Measurements from ENCODE around the gene BCCIP. TPM values are rescaled to one million over a fixed set of nuclear protein-coding genes. Genes with fewer than 3 reads are reported as not detected.
A peak's percentile ranks its signal among the peaks of the same experiment; 100 is the strongest.

Gene BCCIP
- total and polyA plus RNA-seq, 4 donors, result 37.5 to 70.1 (median 47.4) TPM

DNA sequence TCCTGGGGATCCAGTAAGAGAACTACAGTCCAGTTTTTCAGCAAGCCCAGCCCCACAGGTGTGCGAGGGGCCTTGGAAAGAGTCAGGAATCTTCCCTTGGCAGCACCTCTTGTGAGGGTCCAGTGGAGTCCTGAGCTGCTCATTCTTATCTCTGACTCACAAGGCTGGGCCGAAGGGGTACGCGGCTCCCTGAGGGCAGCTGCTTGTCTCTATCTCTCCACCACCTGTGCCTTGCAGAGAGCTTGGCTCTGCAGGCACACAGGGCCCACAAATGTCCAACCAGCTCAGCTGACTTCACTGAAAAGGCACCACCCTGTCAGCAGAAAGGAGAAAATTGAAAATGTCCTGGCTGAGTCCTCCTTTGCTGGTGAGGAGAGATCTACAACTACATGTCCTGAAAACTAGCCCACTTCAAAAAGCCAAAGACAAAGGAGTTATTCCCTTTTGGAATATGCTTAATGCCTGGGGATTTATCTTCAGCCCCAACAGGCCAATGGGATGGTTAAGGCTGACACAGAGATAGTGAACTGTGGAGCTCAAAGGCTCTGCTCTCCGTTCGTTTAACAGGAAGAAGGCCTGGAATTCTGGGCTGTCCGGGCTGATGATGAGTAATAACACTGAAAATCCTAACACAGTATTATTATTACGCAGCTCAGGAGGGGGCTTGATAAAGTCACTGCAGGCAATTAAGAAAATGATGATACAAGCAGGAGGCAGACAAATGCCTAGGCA, 23.7 kb upstream of the BCCIP start:
- Histone ChIP-seq H3K4me1 (ENCODE audit: control insufficient read depth in 5 of 5, insufficient read depth in 5 of 5, low read length in 5 of 5) (no peaks in the 10 kb centered on the region), H3K9me3 (ENCODE audit: control insufficient read depth in 4 of 4, insufficient read depth in 3 of 4, low read length in 3 of 4) (peaks cover 0 to 2% (median 0%) of the 10 kb centered on the region in 4 donors), H3K27ac (ENCODE audit: low read depth in 1 of 2, low read length in 1 of 2) (no peak overlapping the region), H3K27me3 (ENCODE audit: control insufficient read depth in 3 of 3, insufficient read depth in 3 of 3, low read length in 2 of 3) (no peaks in the 10 kb centered on the region), H3K4me3 (no peak overlapping the region), H3K9ac (ENCODE audit: insufficient read depth in 1 of 2, low read length in 2 of 2) (no peak overlapping the region), H3K36me3 (ENCODE audit: control insufficient read depth in 4 of 4, insufficient read depth in 4 of 4, low read length in 4 of 4) (peaks cover 4 to 27% (median 10%) of the 10 kb centered on the region in 4 donors)
- no peak for DNase-seq
- 93 to 97% methylated on average over 8 of the region's 8 CpGs for WGBS, 2 donors
- TF ChIP-seq, protein P1, sequence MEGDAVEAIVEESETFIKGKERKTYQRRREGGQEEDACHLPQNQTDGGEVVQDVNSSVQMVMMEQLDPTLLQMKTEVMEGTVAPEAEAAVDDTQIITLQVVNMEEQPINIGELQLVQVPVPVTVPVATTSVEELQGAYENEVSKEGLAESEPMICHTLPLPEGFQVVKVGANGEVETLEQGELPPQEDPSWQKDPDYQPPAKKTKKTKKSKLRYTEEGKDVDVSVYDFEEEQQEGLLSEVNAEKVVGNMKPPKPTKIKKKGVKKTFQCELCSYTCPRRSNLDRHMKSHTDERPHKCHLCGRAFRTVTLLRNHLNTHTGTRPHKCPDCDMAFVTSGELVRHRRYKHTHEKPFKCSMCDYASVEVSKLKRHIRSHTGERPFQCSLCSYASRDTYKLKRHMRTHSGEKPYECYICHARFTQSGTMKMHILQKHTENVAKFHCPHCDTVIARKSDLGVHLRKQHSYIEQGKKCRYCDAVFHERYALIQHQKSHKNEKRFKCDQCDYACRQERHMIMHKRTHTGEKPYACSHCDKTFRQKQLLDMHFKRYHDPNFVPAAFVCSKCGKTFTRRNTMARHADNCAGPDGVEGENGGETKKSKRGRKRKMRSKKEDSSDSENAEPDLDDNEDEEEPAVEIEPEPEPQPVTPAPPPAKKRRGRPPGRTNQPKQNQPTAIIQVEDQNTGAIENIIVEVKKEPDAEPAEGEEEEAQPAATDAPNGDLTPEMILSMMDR (IDR thresholded peaks at IDR 0.05; ENCODE audit: control extremely low read depth, extremely low read depth), result no peak
- ATAC-seq (ENCODE audit: insufficient read depth, low FRiP score), result no peak

DNA sequence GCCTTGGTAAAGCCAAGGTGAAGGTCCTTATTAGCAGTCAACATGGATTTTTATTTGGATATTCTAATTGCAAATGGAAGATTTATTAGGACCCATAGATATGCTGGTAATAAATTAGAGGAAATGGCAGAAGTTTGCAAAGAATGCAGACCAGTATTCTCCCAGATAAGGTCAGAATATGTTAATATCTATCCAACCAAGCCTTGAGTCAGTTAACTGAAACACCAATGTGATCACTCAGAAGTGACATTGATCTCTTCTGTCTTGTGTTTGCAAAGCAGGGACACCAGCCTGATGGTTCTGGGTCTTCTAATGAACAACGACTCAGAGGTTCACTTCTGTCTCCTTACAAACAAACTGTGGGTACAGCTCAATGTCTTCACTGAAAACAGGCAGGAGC, 21.8 kb upstream of the BCCIP start:
- Histone ChIP-seq H3K27ac (ENCODE audit: low read depth in 1 of 2, low read length in 1 of 2) (no peak overlapping the region), H3K27me3 (ENCODE audit: control insufficient read depth in 3 of 3, insufficient read depth in 3 of 3, low read length in 2 of 3) (no peaks in the 10 kb centered on the region), H3K4me1 (ENCODE audit: control insufficient read depth in 5 of 5, insufficient read depth in 5 of 5, low read length in 5 of 5) (no peaks in the 10 kb centered on the region), H3K9me3 (ENCODE audit: control insufficient read depth in 4 of 4, insufficient read depth in 3 of 4, low read length in 3 of 4) (peaks cover 0 to 2% (median 0%) of the 10 kb centered on the region in 4 donors), H3K9ac (ENCODE audit: insufficient read depth in 1 of 2, low read length in 2 of 2) (no peak overlapping the region), H3K4me3 (no peak overlapping the region), H3K36me3 (ENCODE audit: control insufficient read depth in 4 of 4, insufficient read depth in 4 of 4, low read length in 4 of 4) (peaks cover 14 to 31% (median 18%) of the 10 kb centered on the region in 4 donors)
- no peak for ATAC-seq (ENCODE audit: insufficient read depth, low FRiP score)
- no peak for DNase-seq
- TF ChIP-seq, protein P1 (IDR thresholded peaks at IDR 0.05; ENCODE audit: control extremely low read depth, extremely low read depth), result no peak
- WGBS, 2 donors, result 92 to 97% methylated on average over 1 of the region's 1 CpG

DNA sequence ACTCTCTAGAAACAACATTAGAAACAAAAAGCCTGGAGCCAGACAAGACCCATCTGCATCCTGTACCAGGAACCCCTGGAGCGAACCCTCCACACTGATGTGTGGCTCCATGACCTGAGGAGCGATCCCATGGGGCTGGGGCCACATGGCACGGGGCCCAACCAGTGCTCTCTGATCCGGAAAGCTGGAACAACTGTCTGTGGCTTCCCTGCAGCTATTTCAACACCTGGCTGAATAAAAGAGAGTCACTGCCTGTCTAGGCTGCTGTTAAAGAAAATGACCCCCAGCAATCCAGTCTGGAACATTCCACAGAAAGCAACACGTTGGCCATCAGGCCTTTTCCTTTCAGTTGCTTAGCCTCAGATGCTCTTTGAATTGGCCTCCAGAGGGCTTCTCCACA, 21.2 kb upstream of the BCCIP start:
- no peak overlapping the region for H3K27ac ChIP-seq (ENCODE audit: low read depth in 1 of 2, low read length in 1 of 2)
- H3K9ac ChIP-seq (ENCODE audit: insufficient read depth in 1 of 2, low read length in 2 of 2), result no peak overlapping the region
- peaks cover 0 to 2% (median 0%) of the 10 kb centered on the region in 4 donors for H3K9me3 ChIP-seq (ENCODE audit: control insufficient read depth in 4 of 4, insufficient read depth in 3 of 4, low read length in 3 of 4)
- DNase-seq (peak in 1 of 3 donors; percentile 11), ATAC-seq (ENCODE audit: insufficient read depth, low FRiP score) (no peak)
- TF ChIP-seq, protein P1 (IDR thresholded peaks at IDR 0.05; ENCODE audit: control extremely low read depth, extremely low read depth), result no peak
- WGBS, 2 donors, result 89 to 93% methylated on average over 5 of the region's 5 CpGs
- H3K27me3 ChIP-seq (ENCODE audit: control insufficient read depth in 3 of 3, insufficient read depth in 3 of 3, low read length in 2 of 3), result no peaks in the 10 kb centered on the region
- no peak overlapping the region for H3K4me3 ChIP-seq
- H3K4me1 ChIP-seq (ENCODE audit: control insufficient read depth in 5 of 5, insufficient read depth in 5 of 5, low read length in 5 of 5), result no peaks in the 10 kb centered on the region
- H3K36me3 ChIP-seq (ENCODE audit: control insufficient read depth in 4 of 4, insufficient read depth in 4 of 4, low read length in 4 of 4), result peaks cover 19 to 31% (median 21%) of the 10 kb centered on the region in 4 donors
